IMR-90 (cell line): ENCODE measurements around the gene WNT2B. TPM values are rescaled to one million over a fixed set of nuclear protein-coding genes. Genes with fewer than 3 reads are reported as not detected.

Source experiments
- ATAC-seq: fragments of 200-7000 bp; cut with Tn5 transposase; 2 replicates; pipeline ENCODE4 v1.9.1; 2020; ENCODE audit warnings: low read depth, mild to moderate bottlenecking, moderate library complexity
- BruUV-seq: library from RNA; stranded (reverse); fragments of 400-500 nt; replicated peaks from 2 replicates; lab custom pipeline; 2021; lab: Mats Ljungman, UMichigan
- CTCF ChIA-PET: fragments of 300-600 bp; formaldehyde crosslinking; extraction: SDS; loops from one replicate; lab custom pipeline; 2021; ENCODE audit warnings: antibody characterized with exemption; lab: Yijun Ruan, JAX
- POLR2A ChIA-PET: fragments of 300-600 bp; sonication (Branson Sonifier 250); formaldehyde crosslinking; loops from one replicate; lab custom pipeline; 2022; ENCODE audit warnings: antibody characterized with exemption; ENCODE audit not compliant: unreplicated experiment; lab: Charles Lee
- DNase-seq: peaks from one replicate; pipeline ENCODE4 v3.0.0; 2013
- H2AFZ ChIP-seq: replicated peaks from 2 replicates; pipeline ENCODE3; 2013; ENCODE audit warnings: low read length, mild to moderate bottlenecking; ENCODE audit not compliant: poor library complexity
- H2AK5ac ChIP-seq: 2 replicates; pipeline ENCODE4 v1.6.1; 2013; ENCODE audit warnings: low read depth, low read length, inconsistent platforms
- H2AK9ac ChIP-seq: replicated peaks from 2 replicates; pipeline ENCODE3; 2013; ENCODE audit warnings: mild to moderate bottlenecking, low read depth, low read length, moderate library complexity; ENCODE audit not compliant: poor library complexity
- H2BK120ac ChIP-seq: 2 replicates; pipeline ENCODE4 v1.6.1; 2013; ENCODE audit warnings: low read depth, low read length, inconsistent platforms
- H2BK15ac ChIP-seq: 3 replicates; pipeline ENCODE4 v1.6.1; 2013; ENCODE audit warnings: low read depth, low read length, inconsistent platforms
- H2BK20ac ChIP-seq: 2 replicates; pipeline ENCODE4 v1.6.1; 2013; ENCODE audit warnings: low read depth, mild to moderate bottlenecking, inconsistent platforms, low read length, moderate library complexity
- H2BK5ac ChIP-seq: 2 replicates; pipeline ENCODE4 v1.6.1; 2013; ENCODE audit warnings: mild to moderate bottlenecking, low read depth, low read length, inconsistent platforms; ENCODE audit not compliant: poor library complexity, severe bottlenecking
- H3K14ac ChIP-seq: replicated peaks from 2 replicates; pipeline ENCODE4 v1.6.1; 2013; ENCODE audit warnings: low read depth, low read length, inconsistent platforms
- H3K18ac ChIP-seq: 2 replicates; pipeline ENCODE4 v1.6.1; 2013; ENCODE audit warnings: low read depth, low read length, control low read depth
- H3K23ac ChIP-seq: 2 replicates; pipeline ENCODE4 v1.6.1; 2013; ENCODE audit warnings: low read depth, low read length, inconsistent platforms
- H3K27ac ChIP-seq: 2 replicates; pipeline ENCODE4 v1.5.1; 2013; ENCODE audit warnings: mild to moderate bottlenecking, control low read depth, low read length; ENCODE audit not compliant: insufficient read depth
- H3K27me3 ChIP-seq: 2 replicates; pipeline ENCODE4 v1.6.1; 2013; ENCODE audit warnings: low read length; ENCODE audit not compliant: control insufficient read depth, insufficient read depth
- H3K36me3 ChIP-seq: 2 replicates; pipeline ENCODE4 v1.6.1; 2013; ENCODE audit warnings: low read length, mixed read lengths; ENCODE audit not compliant: control insufficient read depth, insufficient read depth
- H3K4ac ChIP-seq: 2 replicates; pipeline ENCODE4 v1.6.1; 2013; ENCODE audit warnings: low read depth, low read length, inconsistent platforms
- H3K4me1 ChIP-seq: 2 replicates; pipeline ENCODE4 v1.6.1; 2013; ENCODE audit warnings: low read length, mixed read lengths; ENCODE audit not compliant: control insufficient read depth, insufficient read depth
- H3K4me2 ChIP-seq: 2 replicates; pipeline ENCODE4 v1.6.1; 2013; ENCODE audit warnings: low read depth, mild to moderate bottlenecking, control low read depth, low read length, moderate library complexity
- H3K4me3 ChIP-seq: 2 replicates; pipeline ENCODE4 v1.5.1; 2013; ENCODE audit warnings: low read depth, mild to moderate bottlenecking, control low read depth, low read length, moderate library complexity; ENCODE audit not compliant: insufficient read depth
- H3K56ac ChIP-seq: 2 replicates; pipeline ENCODE4 v1.6.1; 2013; ENCODE audit warnings: low read length, inconsistent platforms; ENCODE audit not compliant: insufficient read depth; ENCODE audit errors: extremely low read depth
- H3K79me1 ChIP-seq, 2 experiments: 2 replicates each; pipeline ENCODE4 v1.6.1; 2013; ENCODE audit warnings: low read length in 2 of 2, inconsistent platforms in 1 of 2, low read depth in 1 of 2
- H3K9ac ChIP-seq: 2 replicates; pipeline ENCODE4 v1.6.1; 2013; ENCODE audit warnings: low read depth, low read length, control low read depth
- H3K9me1 ChIP-seq: 2 replicates; pipeline ENCODE4 v1.6.1; 2013; ENCODE audit warnings: low read length, inconsistent platforms; ENCODE audit not compliant: insufficient read depth
- H3K9me3 ChIP-seq: 2 replicates; pipeline ENCODE4 v1.6.1; 2013; ENCODE audit warnings: low read length; ENCODE audit not compliant: control insufficient read depth, insufficient read depth
- H4K20me1 ChIP-seq: 2 replicates; pipeline ENCODE4 v1.6.1; 2013; ENCODE audit warnings: low read length, inconsistent platforms; ENCODE audit not compliant: insufficient read depth
- H4K5ac ChIP-seq: 2 replicates; pipeline ENCODE4 v1.6.1; 2013; ENCODE audit warnings: mild to moderate bottlenecking, low read depth, low read length, control low read depth
- H4K8ac ChIP-seq, 2 experiments: 2 replicates each; pipeline ENCODE4 v1.6.1; 2013; ENCODE audit warnings: low read depth in 2 of 2, low read length in 2 of 2, control low read depth in 1 of 2, inconsistent platforms in 1 of 2
- H4K91ac ChIP-seq: 2 replicates; pipeline ENCODE4 v1.6.1; 2013; ENCODE audit warnings: low read depth, low read length, inconsistent platforms; ENCODE audit not compliant: insufficient read depth
- CHD1 ChIP-seq: IDR thresholded peaks from 2 replicates; pipeline ENCODE4 v1.6.1; 2012; ENCODE audit warnings: low read depth, low read length, improper control_type of control experiment
- FOS ChIP-seq: fragments of 150-350 bp; IDR thresholded peaks from 2 replicates; pipeline ENCODE4 v1.6.1; 2016; ENCODE audit warnings: low read depth, low read length
- MAZ ChIP-seq: IDR thresholded peaks from 2 replicates; pipeline ENCODE4 v1.6.1; 2012; ENCODE audit warnings: low read depth, mild to moderate bottlenecking, low read length, improper control_type of control experiment, moderate library complexity, borderline replicate concordance
- POLR2A ChIP-seq: IDR thresholded peaks from 2 replicates; pipeline ENCODE4 v1.6.1; 2012; ENCODE audit warnings: mild to moderate bottlenecking, low read depth, low read length
- RCOR1 ChIP-seq: IDR thresholded peaks from 2 replicates; pipeline ENCODE4 v1.6.1; 2012; ENCODE audit warnings: mild to moderate bottlenecking, low read length, improper control_type of control experiment; ENCODE audit not compliant: insufficient replicate concordance
- RFX5 ChIP-seq: IDR thresholded peaks from 2 replicates; pipeline ENCODE4 v1.8.0; 2012; ENCODE audit warnings: low read depth, mild to moderate bottlenecking, low read length, moderate library complexity
- SMC3 ChIP-seq: fragments of 150-350 bp; IDR thresholded peaks from 2 replicates; pipeline ENCODE4 v1.6.1; 2016; ENCODE audit warnings: low read depth, mild to moderate bottlenecking, antibody characterized with exemption, low read length, moderate library complexity
- WGBS, 2 experiments: methylation state at CpG; one replicate each; pipeline versions ENCODE4 v1.1.5 to v1.1.7; 2013; ENCODE audit warnings: missing lambda C conversion rate in 2 of 2; ENCODE audit not compliant: insufficient read length in 1 of 2; ENCODE audit errors: extremely low coverage in 2 of 2; 5-methylcytosine and 5-hydroxymethylcytosine counted together
- dilution Hi-C: fragments of 300-500 bp; cut with HindIII; formaldehyde crosslinking; loops from one replicate; pipeline ENCODE4 v1.14.3; 2018; ENCODE audit warnings: low sequenced_read_pairs; ENCODE audit not compliant: unreplicated experiment
- in situ Hi-C: fragments of 300-500 bp; cut with MboI; formaldehyde crosslinking; loops from 3 replicates; pipeline ENCODE4 v1.14.3; 2019; ENCODE audit warnings: low sequenced_read_pairs, inconsistent platforms, mixed read lengths
- intact Hi-C: fragments of 100-400 bp; cut with micrococcal nuclease; formaldehyde crosslinking; loops from 2 replicates; pipeline ENCODE4 v1.10.0; 2022
- polyA plus RNA-seq, 3 experiments: library from polyadenylated mRNA; depleted of rRNA; stranded (reverse); fragments of >200 nt; gene quantifications; 2 replicates each; pipeline ENCODE4 v1.2.3, GENCODE V29; 2012; ENCODE audit warnings: low replicate concordance in 1 of 3
- total RNA-seq: library from RNA; depleted of rRNA; stranded (reverse); fragments of >200 nt; gene quantifications from 2 replicates; pipeline ENCODE4 v1.2.3, GENCODE V29; 2012
- TF ChIP-seq, protein P1 (sequence below): fragments of 150-350 bp; IDR thresholded peaks from 2 replicates; pipeline ENCODE4 v1.6.1; 2016; ENCODE audit warnings: low read depth, mild to moderate bottlenecking, low read length, moderate library complexity, borderline replicate concordance

Gene WNT2B
- total and polyA plus RNA-seq, 2 of the 4 experiments (the other 2 are of a cell fraction) = 0.50 to 0.54 TPM

DNA sequence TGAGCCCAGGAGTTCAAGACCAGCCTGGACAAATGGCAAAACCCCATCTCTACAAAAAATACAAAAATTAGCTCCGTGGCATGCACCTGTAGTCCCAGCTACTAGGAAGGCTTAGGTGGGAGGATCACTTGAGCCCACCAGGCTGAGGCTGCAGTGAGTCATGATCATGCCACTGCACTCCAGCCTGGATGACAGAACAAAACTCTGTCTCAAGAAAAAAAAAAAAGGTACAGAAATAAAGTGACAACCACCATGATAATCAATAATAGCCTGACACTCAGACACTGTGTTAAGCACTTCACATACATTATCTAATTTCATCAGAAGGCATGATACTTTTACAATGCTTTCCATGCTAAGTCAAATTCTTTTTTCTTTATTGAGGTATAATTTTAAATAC lies 57.0 kb downstream of the WNT2B start:
- in situ Hi-C loops (no loop called here), dilution Hi-C loops (no loop called here), intact Hi-C loops (no loop called here)
- no peak for DNase-seq
- BruUV-seq = no TSS peak
- no CpG with 5 or more reads among the region's 1 CpG for WGBS, 2 experiments
- Histone ChIP-seq H4K20me1 (no peaks in the 10 kb centered on the region), H2AK9ac (no peak overlapping the region), H3K23ac (no peak overlapping the region), H3K9me1 (no peaks in the 10 kb centered on the region), H3K14ac (no peak overlapping the region), H3K18ac (no peak overlapping the region), H3K4ac (no peak overlapping the region), H3K27ac (no peak overlapping the region), H2BK20ac (no peak overlapping the region), H3K27me3 (no peaks in the 10 kb centered on the region), H4K91ac (no peak overlapping the region), H2BK5ac (no peak overlapping the region), H3K4me3 (no peak overlapping the region), H2AFZ (no peak overlapping the region), H3K4me1 (0 out of 2 replicates have a peak, but pooled peaks cover 2% of the 10 kb centered on the region), H3K9me3 (no peaks in the 10 kb centered on the region), H4K8ac (no peak overlapping the region), H3K4me2 (no peak overlapping the region), H3K36me3 (peaks cover 5% of the 10 kb centered on the region), H3K79me1 (no peaks in the 10 kb centered on the region), H4K5ac (no peak overlapping the region), H2AK5ac (no peak overlapping the region), H2BK120ac (no peak overlapping the region), H3K56ac (no peak overlapping the region), H3K9ac (no peak overlapping the region), H2BK15ac (no peak overlapping the region)
- POLR2A ChIA-PET = no interaction called here
- TF ChIP-seq FOS (no peak), MAZ (no peak), SMC3 (no peak), CHD1 (no peak), RCOR1 (no peak), POLR2A (no peak), RFX5 (no peak)
- TF ChIP-seq, protein P1, sequence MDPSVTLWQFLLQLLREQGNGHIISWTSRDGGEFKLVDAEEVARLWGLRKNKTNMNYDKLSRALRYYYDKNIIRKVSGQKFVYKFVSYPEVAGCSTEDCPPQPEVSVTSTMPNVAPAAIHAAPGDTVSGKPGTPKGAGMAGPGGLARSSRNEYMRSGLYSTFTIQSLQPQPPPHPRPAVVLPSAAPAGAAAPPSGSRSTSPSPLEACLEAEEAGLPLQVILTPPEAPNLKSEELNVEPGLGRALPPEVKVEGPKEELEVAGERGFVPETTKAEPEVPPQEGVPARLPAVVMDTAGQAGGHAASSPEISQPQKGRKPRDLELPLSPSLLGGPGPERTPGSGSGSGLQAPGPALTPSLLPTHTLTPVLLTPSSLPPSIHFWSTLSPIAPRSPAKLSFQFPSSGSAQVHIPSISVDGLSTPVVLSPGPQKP = no peak
- no peak for ATAC-seq
- CTCF ChIA-PET = interaction anchor here (0.6 kb wide), 1 partner anchor 77 kb away, joined by 3 read pairs; no protein-coding TSS in a partner anchor
